Mammary epithelial cell (primary cell): ENCODE results near the gene PRKCA.

ENCODE experiments used
- CTCF ChIP-seq, 2 donors: IDR thresholded peaks in 1 of 2; conservative IDR thresholded peaks in 1 of 2; 2 replicates each; pipeline ENCODE4 v1.5.1; 2011 to 2012; ENCODE audit warnings: inconsistent platforms in 2 of 2, low read length in 2 of 2, mild to moderate bottlenecking in 2 of 2, control low read depth in 1 of 2, low read depth in 1 of 2; ENCODE audit not compliant: insufficient read depth in 1 of 2; ENCODE audit errors: extremely low read depth in 1 of 2
- EZH2 ChIP-seq: IDR thresholded peaks from 2 replicates; pipeline ENCODE4 v1.6.1; 2012; ENCODE audit warnings: low read length, inconsistent platforms, borderline replicate concordance

- TF ChIP-seq EZH2 = no peak
- TF ChIP-seq CTCF (conservative IDR thresholded peaks at IDR 0.05 in 1 of 2, IDR thresholded peaks at IDR 0.05 in 1 of 2; ENCODE audit: extremely low read depth in 1 of 2, insufficient read depth in 1 of 2, low read depth in 1 of 2, low read length in 2 of 2) = no peak
These were observed 41.7 kb upstream of the PRKCA start for GRCh38 chr17:66260688-66261087.
